PC-9 (cell line): ENCODE measurements around the gene SLC1A3. TPM values are rescaled to one million over a fixed set of nuclear protein-coding genes. Genes with fewer than 3 reads are reported as not detected.

Source experiments
- BruUV-seq: library from RNA; stranded (reverse); fragments of 400-500 nt; replicated peaks from 2 replicates; lab custom pipeline; 2021; lab: Mats Ljungman, UMichigan
- CTCF ChIA-PET: fragments of 300-600 bp; sonication (Branson Sonifier 250); formaldehyde crosslinking; loops from one replicate; lab custom pipeline; 2022; ENCODE audit warnings: antibody characterized with exemption; lab: Charles Lee
- POLR2A ChIA-PET: fragments of 300-600 bp; sonication (Branson Sonifier 250); formaldehyde crosslinking; loops from one replicate; lab custom pipeline; 2022; ENCODE audit warnings: antibody characterized with exemption; ENCODE audit not compliant: unreplicated experiment; lab: Charles Lee
- DNase-seq, 2 experiments: peaks; one replicate each; pipeline versions ENCODE4 v3.0.0 to v3.0.0-alpha.2; 2015 to 2022; ENCODE audit warnings: mixed read lengths in 1 of 2
- H2AFZ ChIP-seq: fragments of 200-600 bp; sonication (generic); 2 replicates; pipeline ENCODE4 v1.8.1; 2017; ENCODE audit warnings: antibody characterized with exemption
- H3F3A ChIP-seq: fragments of 200-600 bp; sonication (generic); 2 replicates; pipeline ENCODE4 v1.8.1; 2017; ENCODE audit warnings: antibody characterized with exemption, mild to moderate bottlenecking, low read depth; ENCODE audit not compliant: insufficient read depth
- H3K27ac ChIP-seq: fragments of 200-600 bp; sonication (generic); 2 replicates; pipeline ENCODE4 v1.6.1; 2016; ENCODE audit warnings: mixed run types
- H3K27me3 ChIP-seq: fragments of 200-600 bp; sonication (generic); 2 replicates; pipeline ENCODE4 v1.6.1; 2016; ENCODE audit warnings: low read depth, mixed run types; ENCODE audit not compliant: insufficient read depth
- H3K36me3 ChIP-seq: fragments of 200-600 bp; sonication (generic); 2 replicates; pipeline ENCODE4 v1.6.1; 2016; ENCODE audit warnings: low read depth, mixed run types
- H3K4me1 ChIP-seq: fragments of 200-600 bp; sonication (generic); replicated peaks from 2 replicates; pipeline ENCODE4 v1.6.1; 2016; ENCODE audit warnings: mixed run types; ENCODE audit not compliant: insufficient read depth
- H3K4me2 ChIP-seq: fragments of 200-600 bp; sonication (generic); 2 replicates; pipeline ENCODE4 v1.6.1; 2017; ENCODE audit warnings: mixed run types
- H3K4me3 ChIP-seq: fragments of 200-600 bp; sonication (generic); 2 replicates; pipeline ENCODE4 v1.6.1; 2016; ENCODE audit warnings: mixed run types
- H3K79me2 ChIP-seq: fragments of 200-600 bp; sonication (generic); 2 replicates; pipeline ENCODE4 v1.6.1; 2017; ENCODE audit warnings: low read depth, mixed run types
- H3K9me2 ChIP-seq: fragments of 200-600 bp; sonication (generic); 2 replicates; pipeline ENCODE4 v1.8.1; 2017; ENCODE audit warnings: mild to moderate bottlenecking; ENCODE audit not compliant: insufficient read depth
- H3K9me3 ChIP-seq: fragments of 200-600 bp; sonication (generic); 2 replicates; pipeline ENCODE4 v1.8.1; 2016; ENCODE audit warnings: low read depth; ENCODE audit not compliant: insufficient read depth
- H4K20me1 ChIP-seq: fragments of 200-600 bp; sonication (generic); 2 replicates; pipeline ENCODE4 v1.8.1; 2017; ENCODE audit not compliant: insufficient read depth
- CTCF ChIP-seq: fragments of 200-600 bp; sonication (generic); conservative IDR thresholded peaks from 2 replicates; pipeline ENCODE4 v1.6.1; 2017; ENCODE audit warnings: mixed run types, antibody characterized with exemption, mild to moderate bottlenecking, moderate library complexity
- EZH2 ChIP-seq: fragments of 200-600 bp; sonication (generic); IDR thresholded peaks from 2 replicates; pipeline ENCODE4 v1.8.0; 2017; ENCODE audit warnings: antibody characterized with exemption, low read depth
- intact Hi-C: fragments of 100-400 bp; cut with micrococcal nuclease; formaldehyde crosslinking; loops from one replicate; pipeline ENCODE4 v1.10.0; 2022; ENCODE audit not compliant: unreplicated experiment
- total RNA-seq: library from RNA; stranded (reverse); gene quantifications from 2 replicates; pipeline ENCODE4 v1.2.3, GENCODE V29; 2021

SLC1A3 gene
- total RNA-seq, 1 experiment from 2014 or later, result 0.24 TPM

GRCh38 chr5:36637516-36637915, 31.1 kb downstream of the SLC1A3 start:
- no peak overlapping the region for H2AFZ ChIP-seq
- no peaks in the 10 kb centered on the region for H3K9me2 ChIP-seq
- CTCF ChIA-PET, result interaction anchor here (0.7 kb wide), 1 partner anchor 1361 kb away, joined by 3 read pairs; no protein-coding TSS in a partner anchor
- no peak for DNase-seq
- H3K79me2 ChIP-seq, result no peaks in the 10 kb centered on the region
- intact Hi-C loops, result no loop called here
- H3K4me1 ChIP-seq, result no peaks in the 10 kb centered on the region
- H3K36me3 ChIP-seq, result peaks cover 38% of the 10 kb centered on the region
- H3F3A ChIP-seq, result 0 out of 2 replicates have a peak, but pooled peaks cover 3% of the 10 kb centered on the region
- H3K9me3 ChIP-seq, result no peaks in the 10 kb centered on the region
- H3K27ac ChIP-seq, result no peak overlapping the region
- no TSS peak for BruUV-seq
- POLR2A ChIA-PET, result no interaction called here
- H3K4me3 ChIP-seq, result no peak overlapping the region
- H4K20me1 ChIP-seq, result no peaks in the 10 kb centered on the region
- no peak overlapping the region for H3K4me2 ChIP-seq
- no peaks in the 10 kb centered on the region for H3K27me3 ChIP-seq
- TF ChIP-seq CTCF (no peak), EZH2 (no peak)

- Histone ChIP-seq H3K4me1 (no peaks in the 10 kb centered on the region), H3K36me3 (peaks cover 38% of the 10 kb centered on the region), H3K4me3 (no peak overlapping the region), H3K27ac (no peak overlapping the region), H2AFZ (no peak overlapping the region), H3K27me3 (no peaks in the 10 kb centered on the region), H3K9me2 (no peaks in the 10 kb centered on the region), H3K4me2 (no peak overlapping the region), H3K9me3 (no peaks in the 10 kb centered on the region), H3F3A (0 out of 2 replicates have a peak, but pooled peaks cover 3% of the 10 kb centered on the region), H3K79me2 (no peaks in the 10 kb centered on the region), H4K20me1 (no peaks in the 10 kb centered on the region)
- intact Hi-C loops, result no loop called here
- no peak for DNase-seq
- no peak for TF ChIP-seq CTCF
- TF ChIP-seq EZH2, result no peak
- ChIA-PET POLR2A (no interaction called here), CTCF (no interaction called here)
- no TSS peak for BruUV-seq
Measured at GRCh38 chr5:36638056-36638455, 31.6 kb downstream of the SLC1A3 start.

- POLR2A ChIA-PET, result interaction anchor here (0.7 kb wide), 1 partner anchor 19 kb away, joined by 8 read pairs; no protein-coding TSS in a partner anchor
- H3K9me3 ChIP-seq, result no peaks in the 10 kb centered on the region
- intact Hi-C loops, result no loop called here
Measured at GRCh38 chr5:36640949-36641348, 34.5 kb downstream of the SLC1A3 start.

More at GRCh38 chr5:36640949-36641348, 34.5 kb downstream of the SLC1A3 start:
- CTCF ChIA-PET, result no interaction called here
- TF ChIP-seq CTCF, result no peak
- no peak for TF ChIP-seq EZH2
- Histone ChIP-seq H3K27ac (peak overlapping the region; percentile 30), H3K9me2 (no peaks in the 10 kb centered on the region), H2AFZ (no peak overlapping the region), H4K20me1 (no peaks in the 10 kb centered on the region), H3K4me1 (no peaks in the 10 kb centered on the region), H3K36me3 (peaks cover 26% of the 10 kb centered on the region; the same call in 1 of the 2 replicates), H3K4me2 (no peak overlapping the region; the same call in 1 of the 2 replicates), H3K4me3 (no peak overlapping the region), H3K79me2 (no peaks in the 10 kb centered on the region), H3F3A (0 out of 2 replicates have a peak, but pooled peaks cover 3% of the 10 kb centered on the region), H3K27me3 (no peaks in the 10 kb centered on the region)
- no peak for DNase-seq
- BruUV-seq, result no TSS peak
